Suprapubic skin (tissue), 4 donors: Measurements from ENCODE around the gene FAM200C.

Experiments used
- CTCF ChIP-seq, 2 donors: fragments of 200-600 bp in 1 of 2; fragments of 450-650 bp in 1 of 2; sonication (generic) in 1 of 2; IDR thresholded peaks; one replicate each; pipeline ENCODE4 v1.5.1; 2016 to 2019; ENCODE audit warnings: antibody characterized with exemption in 2 of 2, mild to moderate bottlenecking in 1 of 2, moderate library complexity in 1 of 2
- EP300 ChIP-seq: sonication (generic); formaldehyde crosslinking; IDR thresholded peaks from one replicate; pipeline ENCODE4 v1.6.1; 2017; ENCODE audit warnings: antibody characterized with exemption
- POLR2A ChIP-seq, 2 donors: fragments of 450-650 bp; IDR thresholded peaks; one replicate each; pipeline ENCODE4 v1.6.1; 2017; ENCODE audit warnings: antibody characterized with exemption in 2 of 2, mild to moderate bottlenecking in 2 of 2, moderate library complexity in 2 of 2
- POLR2AphosphoS5 ChIP-seq, 3 donors: sonication (generic); formaldehyde crosslinking; IDR thresholded peaks; one replicate each; pipeline ENCODE4 v1.6.1; 2017; ENCODE audit warnings: antibody characterized with exemption in 3 of 3

- TF ChIP-seq EP300 (no peak), CTCF (IDR thresholded peaks at IDR 0.05) (no peak), POLR2A (IDR thresholded peaks at IDR 0.05) (no peak), POLR2AphosphoS5 (IDR thresholded peaks at IDR 0.05) (no peak)
These were observed 15.2 kb downstream of the FAM200C start for GRCh38 chr5:160384681-160385080.
